HEK293 (cell line): ENCODE data around the gene POLR1H.

Experiments used
- GLIS1 ChIP-seq: fragments of 450-650 bp; formaldehyde crosslinking; IDR thresholded peaks from 2 replicates; pipeline ENCODE4 v1.5.1; 2016; ENCODE audit warnings: missing biosample characterization, missing genetic modification characterization
- KLF10 ChIP-seq: fragments of 450-650 bp; IDR thresholded peaks from 2 replicates; pipeline ENCODE4 v1.5.1; 2018; ENCODE audit warnings: missing biosample characterization, mild to moderate bottlenecking, missing genetic modification characterization
- MYNN ChIP-seq: fragments of 450-650 bp; formaldehyde crosslinking; IDR thresholded peaks from 2 replicates; pipeline ENCODE4 v1.5.1; 2016; ENCODE audit warnings: missing biosample characterization, missing genetic modification characterization, borderline replicate concordance
- ZBTB48 ChIP-seq: fragments of 450-650 bp; formaldehyde crosslinking; IDR thresholded peaks from 2 replicates; pipeline ENCODE4 v1.5.1; 2016; ENCODE audit warnings: missing biosample characterization, missing genetic modification characterization
- ZEB2 ChIP-seq: fragments of 450-650 bp; formaldehyde crosslinking; IDR thresholded peaks from 2 replicates; pipeline ENCODE4 v1.5.1; 2016; ENCODE audit warnings: missing biosample characterization, missing genetic modification characterization
- ZFHX2 ChIP-seq: fragments of 450-650 bp; formaldehyde crosslinking; conservative IDR thresholded peaks from 2 replicates; pipeline ENCODE4 v1.5.1; 2016; ENCODE audit warnings: missing biosample characterization, missing genetic modification characterization
- ZFP37 ChIP-seq: fragments of 450-650 bp; formaldehyde crosslinking; IDR thresholded peaks from 2 replicates; pipeline ENCODE4 v1.5.1; 2016; ENCODE audit warnings: missing biosample characterization, missing genetic modification characterization
- ZNF184 ChIP-seq: fragments of 450-650 bp; IDR thresholded peaks from 2 replicates; pipeline ENCODE4 v1.5.1; 2018; ENCODE audit warnings: missing biosample characterization, mild to moderate bottlenecking, missing genetic modification characterization
- ZNF335 ChIP-seq: fragments of 450-650 bp; formaldehyde crosslinking; conservative IDR thresholded peaks from 2 replicates; pipeline ENCODE4 v1.5.1; 2016; ENCODE audit warnings: missing biosample characterization, missing genetic modification characterization
- ZNF394 ChIP-seq: fragments of 450-650 bp; formaldehyde crosslinking; IDR thresholded peaks from 2 replicates; pipeline ENCODE4 v1.5.1; 2016; ENCODE audit warnings: missing biosample characterization, missing genetic modification characterization, mild to moderate bottlenecking, moderate library complexity, borderline replicate concordance
- ZNF521 ChIP-seq: fragments of 450-650 bp; formaldehyde crosslinking; IDR thresholded peaks from 2 replicates; pipeline ENCODE4 v1.5.1; 2017; ENCODE audit warnings: missing biosample characterization, mild to moderate bottlenecking, missing genetic modification characterization
- ZNF600 ChIP-seq: fragments of 450-650 bp; formaldehyde crosslinking; IDR thresholded peaks from 2 replicates; pipeline ENCODE4 v1.5.1; 2016; ENCODE audit warnings: missing biosample characterization, missing genetic modification characterization
- ZNF654 ChIP-seq: fragments of 450-650 bp; formaldehyde crosslinking; IDR thresholded peaks from 2 replicates; pipeline ENCODE4 v1.5.1; 2016; ENCODE audit warnings: low read depth, missing biosample characterization, missing genetic modification characterization
- TF ChIP-seq, protein P1 (sequence below): fragments of 450-650 bp; formaldehyde crosslinking; IDR thresholded peaks from 2 replicates; pipeline ENCODE4 v1.5.1; 2016; ENCODE audit warnings: missing biosample characterization, missing genetic modification characterization
- TF ChIP-seq, protein P2 (sequence below): fragments of 450-650 bp; formaldehyde crosslinking; IDR thresholded peaks from 2 replicates; pipeline ENCODE4 v1.5.1; 2016; ENCODE audit warnings: missing biosample characterization, missing genetic modification characterization
- TF ChIP-seq, protein P3 (sequence below): IDR thresholded peaks from 2 replicates; pipeline ENCODE4 v1.6.1; 2011; ENCODE audit warnings: mild to moderate bottlenecking, low read depth, low read length, borderline replicate concordance
- TF ChIP-seq, protein P4 (sequence below): fragments of 450-650 bp; formaldehyde crosslinking; IDR thresholded peaks from 2 replicates; pipeline ENCODE4 v1.5.1; 2016; ENCODE audit warnings: missing biosample characterization, missing genetic modification characterization
- TF ChIP-seq, protein P5 (sequence below): fragments of 450-650 bp; formaldehyde crosslinking; IDR thresholded peaks from 2 replicates; pipeline ENCODE4 v1.5.1; 2016; ENCODE audit warnings: missing biosample characterization, missing genetic modification characterization
- TF ChIP-seq, protein P6 (sequence below): fragments of 450-650 bp; formaldehyde crosslinking; optimal IDR thresholded peaks from 2 replicates; pipeline ENCODE3; 2016; ENCODE audit warnings: missing biosample characterization, mild to moderate bottlenecking, missing genetic modification characterization

POLR1H gene

DNA sequence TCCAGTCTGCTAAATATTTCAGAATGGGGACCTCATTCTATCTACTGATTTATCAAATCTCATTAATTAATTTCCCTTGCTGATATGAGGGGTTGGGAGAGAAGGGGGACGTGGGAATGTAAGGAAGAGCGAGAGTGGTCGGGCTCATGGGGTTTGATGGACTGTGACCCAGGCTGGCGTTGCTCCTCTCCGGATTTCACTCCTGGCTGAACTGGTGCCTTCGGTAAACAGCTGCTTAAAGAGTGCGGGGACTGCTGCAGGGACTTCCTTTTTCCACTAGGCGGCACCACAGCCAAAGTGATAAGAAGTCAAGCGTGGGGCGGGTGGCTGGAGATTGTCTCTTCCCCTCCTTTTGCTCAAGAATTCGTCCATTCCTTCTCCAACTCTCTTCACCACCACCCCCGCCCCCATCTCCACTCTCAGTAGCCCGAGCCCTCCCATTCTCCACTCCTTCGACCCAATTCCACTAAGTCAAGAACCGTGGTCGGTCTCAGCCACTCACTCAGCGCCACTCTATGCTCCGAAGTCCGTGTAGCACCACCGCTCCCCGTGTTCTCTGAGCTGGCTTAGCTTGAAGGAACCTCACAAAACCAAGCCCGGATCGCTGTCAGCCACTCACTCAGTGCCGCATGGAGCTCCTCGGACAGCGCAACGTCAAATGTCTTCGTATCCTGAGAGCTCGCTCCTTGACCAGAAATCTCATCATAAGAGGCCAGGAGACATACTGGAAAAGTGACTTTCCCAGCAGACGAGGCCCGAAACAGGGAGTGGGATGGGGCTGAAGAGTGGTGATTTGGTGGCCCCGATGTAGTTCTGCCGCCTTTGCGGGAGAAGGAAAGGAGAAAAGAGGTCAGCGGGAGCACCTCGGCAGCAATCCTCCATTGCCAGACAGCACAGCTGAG, 42.2 kb downstream of the POLR1H start (continued):
- TF ChIP-seq, protein P1, sequence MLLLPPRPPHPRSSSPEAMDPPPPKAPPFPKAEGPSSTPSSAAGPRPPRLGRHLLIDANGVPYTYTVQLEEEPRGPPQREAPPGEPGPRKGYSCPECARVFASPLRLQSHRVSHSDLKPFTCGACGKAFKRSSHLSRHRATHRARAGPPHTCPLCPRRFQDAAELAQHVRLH (tag by site-specific recombination) = 0 out of 2 replicates have a peak, but pooled peaks have one; percentile 37
- TF ChIP-seq ZNF335 (tag by site-specific recombination) = peak; percentile 35
- TF ChIP-seq KLF10 (tag by site-specific recombination) = 0 out of 2 replicates have a peak, but pooled peaks have one; percentile 16
- peak; percentile 65; the same call in 1 of the 2 replicates for TF ChIP-seq ZFP37 (tag by site-specific recombination)
- TF ChIP-seq MYNN (tag by site-specific recombination) = no peak
- no peak for TF ChIP-seq ZNF521 (tag by site-specific recombination)
- TF ChIP-seq, protein P2, sequence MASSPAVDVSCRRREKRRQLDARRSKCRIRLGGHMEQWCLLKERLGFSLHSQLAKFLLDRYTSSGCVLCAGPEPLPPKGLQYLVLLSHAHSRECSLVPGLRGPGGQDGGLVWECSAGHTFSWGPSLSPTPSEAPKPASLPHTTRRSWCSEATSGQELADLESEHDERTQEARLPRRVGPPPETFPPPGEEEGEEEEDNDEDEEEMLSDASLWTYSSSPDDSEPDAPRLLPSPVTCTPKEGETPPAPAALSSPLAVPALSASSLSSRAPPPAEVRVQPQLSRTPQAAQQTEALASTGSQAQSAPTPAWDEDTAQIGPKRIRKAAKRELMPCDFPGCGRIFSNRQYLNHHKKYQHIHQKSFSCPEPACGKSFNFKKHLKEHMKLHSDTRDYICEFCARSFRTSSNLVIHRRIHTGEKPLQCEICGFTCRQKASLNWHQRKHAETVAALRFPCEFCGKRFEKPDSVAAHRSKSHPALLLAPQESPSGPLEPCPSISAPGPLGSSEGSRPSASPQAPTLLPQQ = peak; percentile 36; the same call in 1 of the 2 replicates
- TF ChIP-seq ZNF184 (tag by site-specific recombination) = no peak
- TF ChIP-seq GLIS1 (tag by site-specific recombination) = 0 out of 2 replicates have a peak, but pooled peaks have one; percentile 9
- TF ChIP-seq ZNF654 (tag by site-specific recombination) = peak; percentile 100
- TF ChIP-seq ZNF600 = 0 out of 2 replicates have a peak, but pooled peaks have one; percentile 31
- peak; percentile 57; the same call in 1 of the 2 replicates for TF ChIP-seq ZEB2 (tag by site-specific recombination)
- TF ChIP-seq, protein P3, sequence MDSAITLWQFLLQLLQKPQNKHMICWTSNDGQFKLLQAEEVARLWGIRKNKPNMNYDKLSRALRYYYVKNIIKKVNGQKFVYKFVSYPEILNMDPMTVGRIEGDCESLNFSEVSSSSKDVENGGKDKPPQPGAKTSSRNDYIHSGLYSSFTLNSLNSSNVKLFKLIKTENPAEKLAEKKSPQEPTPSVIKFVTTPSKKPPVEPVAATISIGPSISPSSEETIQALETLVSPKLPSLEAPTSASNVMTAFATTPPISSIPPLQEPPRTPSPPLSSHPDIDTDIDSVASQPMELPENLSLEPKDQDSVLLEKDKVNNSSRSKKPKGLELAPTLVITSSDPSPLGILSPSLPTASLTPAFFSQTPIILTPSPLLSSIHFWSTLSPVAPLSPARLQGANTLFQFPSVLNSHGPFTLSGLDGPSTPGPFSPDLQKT = no peak
- TF ChIP-seq, protein P4, sequence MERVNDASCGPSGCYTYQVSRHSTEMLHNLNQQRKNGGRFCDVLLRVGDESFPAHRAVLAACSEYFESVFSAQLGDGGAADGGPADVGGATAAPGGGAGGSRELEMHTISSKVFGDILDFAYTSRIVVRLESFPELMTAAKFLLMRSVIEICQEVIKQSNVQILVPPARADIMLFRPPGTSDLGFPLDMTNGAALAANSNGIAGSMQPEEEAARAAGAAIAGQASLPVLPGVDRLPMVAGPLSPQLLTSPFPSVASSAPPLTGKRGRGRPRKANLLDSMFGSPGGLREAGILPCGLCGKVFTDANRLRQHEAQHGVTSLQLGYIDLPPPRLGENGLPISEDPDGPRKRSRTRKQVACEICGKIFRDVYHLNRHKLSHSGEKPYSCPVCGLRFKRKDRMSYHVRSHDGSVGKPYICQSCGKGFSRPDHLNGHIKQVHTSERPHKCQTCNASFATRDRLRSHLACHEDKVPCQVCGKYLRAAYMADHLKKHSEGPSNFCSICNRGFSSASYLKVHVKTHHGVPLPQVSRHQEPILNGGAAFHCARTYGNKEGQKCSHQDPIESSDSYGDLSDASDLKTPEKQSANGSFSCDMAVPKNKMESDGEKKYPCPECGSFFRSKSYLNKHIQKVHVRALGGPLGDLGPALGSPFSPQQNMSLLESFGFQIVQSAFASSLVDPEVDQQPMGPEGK (tag by site-specific recombination) = peak; percentile 63
- TF ChIP-seq, protein P5, sequence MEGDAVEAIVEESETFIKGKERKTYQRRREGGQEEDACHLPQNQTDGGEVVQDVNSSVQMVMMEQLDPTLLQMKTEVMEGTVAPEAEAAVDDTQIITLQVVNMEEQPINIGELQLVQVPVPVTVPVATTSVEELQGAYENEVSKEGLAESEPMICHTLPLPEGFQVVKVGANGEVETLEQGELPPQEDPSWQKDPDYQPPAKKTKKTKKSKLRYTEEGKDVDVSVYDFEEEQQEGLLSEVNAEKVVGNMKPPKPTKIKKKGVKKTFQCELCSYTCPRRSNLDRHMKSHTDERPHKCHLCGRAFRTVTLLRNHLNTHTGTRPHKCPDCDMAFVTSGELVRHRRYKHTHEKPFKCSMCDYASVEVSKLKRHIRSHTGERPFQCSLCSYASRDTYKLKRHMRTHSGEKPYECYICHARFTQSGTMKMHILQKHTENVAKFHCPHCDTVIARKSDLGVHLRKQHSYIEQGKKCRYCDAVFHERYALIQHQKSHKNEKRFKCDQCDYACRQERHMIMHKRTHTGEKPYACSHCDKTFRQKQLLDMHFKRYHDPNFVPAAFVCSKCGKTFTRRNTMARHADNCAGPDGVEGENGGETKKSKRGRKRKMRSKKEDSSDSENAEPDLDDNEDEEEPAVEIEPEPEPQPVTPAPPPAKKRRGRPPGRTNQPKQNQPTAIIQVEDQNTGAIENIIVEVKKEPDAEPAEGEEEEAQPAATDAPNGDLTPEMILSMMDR (tag by site-specific recombination) = peak; percentile 96
- TF ChIP-seq ZFHX2 = peak; percentile 52
- TF ChIP-seq ZNF394 (tag by site-specific recombination) = no peak
- peak; percentile 30; the same call in 1 of the 2 replicates for TF ChIP-seq ZBTB48
- TF ChIP-seq, protein P6, sequence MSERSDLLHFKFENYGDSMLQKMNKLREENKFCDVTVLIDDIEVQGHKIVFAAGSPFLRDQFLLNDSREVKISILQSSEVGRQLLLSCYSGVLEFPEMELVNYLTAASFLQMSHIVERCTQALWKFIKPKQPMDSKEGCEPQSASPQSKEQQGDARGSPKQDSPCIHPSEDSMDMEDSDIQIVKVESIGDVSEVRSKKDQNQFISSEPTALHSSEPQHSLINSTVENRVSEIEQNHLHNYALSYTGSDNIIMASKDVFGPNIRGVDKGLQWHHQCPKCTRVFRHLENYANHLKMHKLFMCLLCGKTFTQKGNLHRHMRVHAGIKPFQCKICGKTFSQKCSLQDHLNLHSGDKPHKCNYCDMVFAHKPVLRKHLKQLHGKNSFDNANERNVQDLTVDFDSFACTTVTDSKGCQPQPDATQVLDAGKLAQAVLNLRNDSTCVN (tag by site-specific recombination) = peak; percentile 10
